ENCODE measurements around the gene C1QTNF1. TPM values are rescaled to one million over a fixed set of nuclear protein-coding genes. Genes with fewer than 3 reads are reported as not detected.

C1QTNF1 gene
- total and polyA plus RNA-seq, 9 of the 15 experiments (the other 6 are each of a cell fraction or from before 2014, with no cell fraction given), result 0.09 TPM; not detected in 8

- Histone ChIP-seq H3K9me3 (replicated peaks; ENCODE audit: control insufficient read depth, insufficient read depth, low read depth, low read length) (no peaks in the 10 kb centered on the region), H3K9me1 (ENCODE audit: control insufficient read depth, insufficient read depth, low read length) (peaks cover 8% of the 10 kb centered on the region), H4K20me1 (replicated peaks; ENCODE audit: control insufficient read depth, insufficient read depth, low read length) (peaks cover 26% of the 10 kb centered on the region), H3K4me1 (replicated peaks in 1 of 2; ENCODE audit: control insufficient read depth in 2 of 2, insufficient read depth in 2 of 2, low read length in 2 of 2) (peaks cover 0 to 10% of the 10 kb centered on the region in 2 experiments; a peak in 3 of 5 replicates), H3K27ac (ENCODE audit: extremely low read depth, low read depth, low read length) (no peak overlapping the region), H3K9ac (ENCODE audit: insufficient read depth in 1 of 2, low read depth in 2 of 2, low read length in 2 of 2) (no peak overlapping the region), H3K36me3 (ENCODE audit: control insufficient read depth, insufficient read depth, low read length) (peaks cover 45% of the 10 kb centered on the region; the same call in 2 of the 3 replicates), H3K79me2 (ENCODE audit: control insufficient read depth, insufficient read depth, low read length) (peaks cover 52% of the 10 kb centered on the region), H3K27me3 (ENCODE audit: control insufficient read depth in 2 of 2, insufficient read depth in 2 of 2, low read length in 2 of 2) (no peaks in the 10 kb centered on the region), H3K4me3 (no peak overlapping the region), H3K4me2 (ENCODE audit: insufficient read depth, low read length) (no peak overlapping the region), H2AFZ (ENCODE audit: low read depth, low read length) (no peak overlapping the region)
- BruUV-seq (replicated peaks), result no TSS peak
- intact Hi-C loops (cut with micrococcal nuclease) (no loop called here), in situ Hi-C loops (cut with MboI) (no loop called here)
- ATAC-seq, result no peak
- no peak for DNase-seq (ENCODE audit: extremely low read depth in 1 of 4, low spot score in 3 of 4)
- 90% methylated on average over 14 of the region's 14 CpGs for WGBS (ENCODE audit: insufficient coverage, low coverage, missing lambda C conversion rate)
- ChIA-PET POLR2A (interaction anchor here (0.6 to 1.4 kb wide), 3 partner anchors 11 to 1223 kb away, joined by 3 to 4 read pairs (median 3); partner anchors contain the start of gene ENGASE), CTCF (ENCODE audit: low intra/inter-chr PET ratio) (no interaction called here)
- no peak for FAIRE-seq
- TF ChIP-seq POLR2AphosphoS5 (IDR thresholded peaks at IDR 0.05; ENCODE audit: control insufficient read depth, insufficient read depth, low read depth, low read length), result no peak
- peak; percentile 55; the same call in 1 of the 2 replicates for TF ChIP-seq ZSCAN29 (IDR thresholded peaks at IDR 0.05)
- no peak for TF ChIP-seq ELF4 (CRISPR knock-in tag; IDR thresholded peaks at IDR 0.05)
Measured at GRCh38 chr17:79002291-79002690, 21.7 kb upstream of the C1QTNF1 start.

GRCh38 chr17:79002796-79003593 lies 21.0 kb upstream of the C1QTNF1 start:
- Histone ChIP-seq H3K36me3 (ENCODE audit: control insufficient read depth, insufficient read depth, low read length) (peaks cover 45% of the 10 kb centered on the region; the same call in 2 of the 3 replicates), H3K9ac (ENCODE audit: insufficient read depth in 1 of 2, low read depth in 2 of 2, low read length in 2 of 2) (peak overlapping the region in 1 of 2 experiments; percentile 61; a peak in 1 of 4 replicates), H3K9me1 (ENCODE audit: control insufficient read depth, insufficient read depth, low read length) (peaks cover 11% of the 10 kb centered on the region), H3K4me1 (replicated peaks in 1 of 2; ENCODE audit: control insufficient read depth in 2 of 2, insufficient read depth in 2 of 2, low read length in 2 of 2) (peaks cover 0 to 13% of the 10 kb centered on the region in 2 experiments; a peak in 3 of 5 replicates), H2AFZ (ENCODE audit: low read depth, low read length) (no peak overlapping the region), H3K27ac (ENCODE audit: extremely low read depth, low read depth, low read length) (no peak overlapping the region), H4K20me1 (replicated peaks; ENCODE audit: control insufficient read depth, insufficient read depth, low read length) (peaks cover 26% of the 10 kb centered on the region), H3K27me3 (ENCODE audit: control insufficient read depth in 2 of 2, insufficient read depth in 2 of 2, low read length in 2 of 2) (no peaks in the 10 kb centered on the region), H3K79me2 (ENCODE audit: control insufficient read depth, insufficient read depth, low read length) (peaks cover 59% of the 10 kb centered on the region), H3K4me3 (no peak overlapping the region), H3K9me3 (replicated peaks; ENCODE audit: control insufficient read depth, insufficient read depth, low read depth, low read length) (no peaks in the 10 kb centered on the region), H3K4me2 (ENCODE audit: insufficient read depth, low read length) (no peak overlapping the region)
- ChIA-PET POLR2A (interaction anchor here (0.6 to 1.0 kb wide), 2 partner anchors 43 to 1224 kb away, joined by 3 read pairs; no protein-coding TSS in a partner anchor), CTCF (ENCODE audit: low intra/inter-chr PET ratio) (no interaction called here)
- 89% methylated on average over 20 of the region's 20 CpGs for WGBS (ENCODE audit: insufficient coverage, low coverage, missing lambda C conversion rate)
- no peak for DNase-seq (ENCODE audit: extremely low read depth in 1 of 4, low spot score in 3 of 4)
- FAIRE-seq, result no peak
- no peak for ATAC-seq
- in situ Hi-C loops (cut with MboI) (no loop called here), intact Hi-C loops (cut with micrococcal nuclease) (no loop called here)
- BruUV-seq (replicated peaks), result no TSS peak
- TF ChIP-seq CBFA2T3 (IDR thresholded peaks at IDR 0.05) (no peak), CTCF (IDR thresholded peaks at IDR 0.05 in 2 of 3, conservative IDR thresholded peaks at IDR 0.05 in 1 of 3; ENCODE audit: insufficient read depth in 2 of 3, low read depth in 1 of 3, low read length in 3 of 3) (no peak), PATZ1 (CRISPR knock-in tag; IDR thresholded peaks at IDR 0.05; ENCODE audit: borderline replicate concordance) (no peak), ERF (CRISPR knock-in tag; IDR thresholded peaks at IDR 0.05) (no peak), ZNF79 (CRISPR knock-in tag; IDR thresholded peaks at IDR 0.05; ENCODE audit: low read depth) (no peak), SMARCC2 (IDR thresholded peaks at IDR 0.05; ENCODE audit: low read depth) (no peak), SAFB2 (IDR thresholded peaks at IDR 0.05; ENCODE audit: borderline replicate concordance, low read depth, low read length, severe bottlenecking) (no peak)

Data from K562 (cell line).